ENCODE measurements around the gene NPFFR1. TPM values are rescaled to one million over a fixed set of nuclear protein-coding genes. Genes with fewer than 3 reads are reported as not detected.

The NPFFR1 gene
- total and polyA plus RNA-seq, 3 donors from 2014 or later: 2.6 to 6.6 (median 2.8) TPM

GRCh38 chr10:70233939-70234300, 49.9 kb downstream of the NPFFR1 start:
- no peaks in the 10 kb centered on the region for H3K9me3 ChIP-seq
- TF ChIP-seq, protein P1, sequence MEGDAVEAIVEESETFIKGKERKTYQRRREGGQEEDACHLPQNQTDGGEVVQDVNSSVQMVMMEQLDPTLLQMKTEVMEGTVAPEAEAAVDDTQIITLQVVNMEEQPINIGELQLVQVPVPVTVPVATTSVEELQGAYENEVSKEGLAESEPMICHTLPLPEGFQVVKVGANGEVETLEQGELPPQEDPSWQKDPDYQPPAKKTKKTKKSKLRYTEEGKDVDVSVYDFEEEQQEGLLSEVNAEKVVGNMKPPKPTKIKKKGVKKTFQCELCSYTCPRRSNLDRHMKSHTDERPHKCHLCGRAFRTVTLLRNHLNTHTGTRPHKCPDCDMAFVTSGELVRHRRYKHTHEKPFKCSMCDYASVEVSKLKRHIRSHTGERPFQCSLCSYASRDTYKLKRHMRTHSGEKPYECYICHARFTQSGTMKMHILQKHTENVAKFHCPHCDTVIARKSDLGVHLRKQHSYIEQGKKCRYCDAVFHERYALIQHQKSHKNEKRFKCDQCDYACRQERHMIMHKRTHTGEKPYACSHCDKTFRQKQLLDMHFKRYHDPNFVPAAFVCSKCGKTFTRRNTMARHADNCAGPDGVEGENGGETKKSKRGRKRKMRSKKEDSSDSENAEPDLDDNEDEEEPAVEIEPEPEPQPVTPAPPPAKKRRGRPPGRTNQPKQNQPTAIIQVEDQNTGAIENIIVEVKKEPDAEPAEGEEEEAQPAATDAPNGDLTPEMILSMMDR (IDR thresholded peaks at IDR 0.05): no peak
- TF ChIP-seq POLR2A (IDR thresholded peaks at IDR 0.05): no peak
- peak overlapping the region; percentile 88 to 90 for H3K4me3 ChIP-seq
- DNase-seq: no peak
- H3K4me1 ChIP-seq: peaks cover 14% of the 10 kb centered on the region
- 14 to 24% methylated on average over 8 of the region's 8 CpGs for WGBS, 2 donors
- no peaks in the 10 kb centered on the region for H3K27me3 ChIP-seq
- intact Hi-C loops (cut with DNase I; ENCODE audit: low total_unique reads): no loop called here
- H3K36me3 ChIP-seq (ENCODE audit: low read depth, missing control alignments): no peaks in the 10 kb centered on the region
- H3K27ac ChIP-seq: peak overlapping the region; percentile 41 to 75

- peak; percentile 98 for DNase-seq
- Histone ChIP-seq H3K36me3 (ENCODE audit: low read depth, missing control alignments) (no peaks in the 10 kb centered on the region), H3K4me3 (peak within 1 kb of the TSS; percentile 88 to 90), H3K4me1 (peaks cover 14% of the 10 kb centered on the region), H3K27ac (peak within 1 kb of the TSS; percentile 64 to 75), H3K9me3 (no peaks in the 10 kb centered on the region), H3K27me3 (no peaks in the 10 kb centered on the region)
- peak; percentile 80 for TF ChIP-seq POLR2A (IDR thresholded peaks at IDR 0.05)
- TF ChIP-seq, protein P1 (IDR thresholded peaks at IDR 0.05): peak; percentile 20 to 35 (median 21)
- intact Hi-C loops (cut with DNase I; ENCODE audit: low total_unique reads): no loop called here
- WGBS, 2 donors: 1% methylated on average over 15 to 65 of the region's 74 CpGs
Measured at GRCh38 chr10:70233109-70233938, 50.5 kb downstream of the NPFFR1 start, which contains the start of gene PPA1. PPA1 (minus strand) TSS chr10:70233429; CDS start chr10:70233327, 102 bp downstream.

GRCh38 chr10:70232859-70233108, 51.0 kb downstream of the NPFFR1 start:
- peak overlapping the region; percentile 88 to 90 for H3K4me3 ChIP-seq
- DNase-seq: no peak
- H3K27ac ChIP-seq: peak overlapping the region; percentile 64 to 75
- WGBS, 2 donors: 0 to 3% methylated on average over 8 to 18 of the region's 18 CpGs
- intact Hi-C loops (cut with DNase I; ENCODE audit: low total_unique reads): no loop called here
- H3K27me3 ChIP-seq: no peaks in the 10 kb centered on the region
- no peaks in the 10 kb centered on the region for H3K9me3 ChIP-seq
- TF ChIP-seq, protein P1 (IDR thresholded peaks at IDR 0.05): no peak
- TF ChIP-seq POLR2A (IDR thresholded peaks at IDR 0.05): no peak
- peaks cover 14% of the 10 kb centered on the region for H3K4me1 ChIP-seq
- no peaks in the 10 kb centered on the region for H3K36me3 ChIP-seq (ENCODE audit: low read depth, missing control alignments)

- TF ChIP-seq, protein P1 (IDR thresholded peaks at IDR 0.05): no peak
- TF ChIP-seq POLR2A (IDR thresholded peaks at IDR 0.05): no peak
- 6 to 9% methylated on average over 18 to 39 of the region's 39 CpGs for WGBS, 2 donors
- H3K27me3 ChIP-seq: no peaks in the 10 kb centered on the region
- peak overlapping the region; percentile 88 to 90 for H3K4me3 ChIP-seq
- H3K9me3 ChIP-seq: no peaks in the 10 kb centered on the region
- H3K36me3 ChIP-seq (ENCODE audit: low read depth, missing control alignments): no peaks in the 10 kb centered on the region
- H3K4me1 ChIP-seq: peaks cover 14% of the 10 kb centered on the region
- intact Hi-C loops (cut with DNase I; ENCODE audit: low total_unique reads): no loop called here
- peak; percentile 39 for DNase-seq
- H3K27ac ChIP-seq: peak overlapping the region; percentile 64 to 75
Measured at GRCh38 chr10:70232155-70232858, 51.5 kb downstream of the NPFFR1 start.
